Endothelial cell (in vitro differentiated cells): ENCODE data around the gene CRAMP1. TPM values are rescaled to one million over a fixed set of nuclear protein-coding genes. Genes with fewer than 3 reads are reported as not detected.
"Not testable (repeated sequence)": the region's sequence is repeated elsewhere in the genome, so short reads cannot be mapped to it uniquely, and the experiment has no call there.

Experiments used
- DNase-seq: peaks from one replicate; pipeline ENCODE4 v3.0.0; 2021; ENCODE audit warnings: low spot score
- H3K27ac Mint-ChIP-seq: one replicate; pipeline ENCODE4 v1.8.0; 2021; ENCODE audit warnings: mixed read lengths, inconsistent platforms; ENCODE audit not compliant: unreplicated experiment
- H3K27me3 Mint-ChIP-seq: one replicate; pipeline ENCODE4 v1.8.0; 2021; ENCODE audit warnings: mild to moderate bottlenecking, moderate library complexity, mixed read lengths, inconsistent platforms; ENCODE audit not compliant: unreplicated experiment
- H3K36me3 Mint-ChIP-seq: one replicate; pipeline ENCODE4 v1.8.0; 2021; ENCODE audit warnings: mild to moderate bottlenecking, low read depth, mixed read lengths, inconsistent platforms; ENCODE audit not compliant: unreplicated experiment
- H3K4me1 Mint-ChIP-seq: one replicate; pipeline ENCODE4 v1.8.0; 2021; ENCODE audit warnings: mild to moderate bottlenecking, mixed read lengths, inconsistent platforms; ENCODE audit not compliant: unreplicated experiment
- H3K4me3 Mint-ChIP-seq: one replicate; pipeline ENCODE4 v1.8.0; 2021; ENCODE audit warnings: mild to moderate bottlenecking, mixed read lengths, inconsistent platforms; ENCODE audit not compliant: unreplicated experiment
- H3K9me3 Mint-ChIP-seq: one replicate; pipeline ENCODE4 v1.8.0; 2021; ENCODE audit warnings: mixed read lengths, inconsistent platforms; ENCODE audit not compliant: unreplicated experiment
- total RNA-seq: library from RNA; stranded (reverse); fragmentation: NEBNext Ultra II Directional; extraction: Animal tissue kit (Norgen Biotek cat#: 25700); gene quantifications from one replicate; pipeline ENCODE4 v1.2.1, GENCODE V29; 2021; ENCODE audit not compliant: unreplicated experiment
- TF ChIP-seq, protein P1 (sequence below): fragments of 200-600 bp; sonication (generic); IDR thresholded peaks from one replicate; pipeline ENCODE4 v1.5.0; 2021; ENCODE audit warnings: antibody characterized with exemption; ENCODE audit not compliant: unreplicated experiment

The CRAMP1 gene
- total RNA-seq, 1 donor from 2014 or later, result 46.8 TPM

DNA sequence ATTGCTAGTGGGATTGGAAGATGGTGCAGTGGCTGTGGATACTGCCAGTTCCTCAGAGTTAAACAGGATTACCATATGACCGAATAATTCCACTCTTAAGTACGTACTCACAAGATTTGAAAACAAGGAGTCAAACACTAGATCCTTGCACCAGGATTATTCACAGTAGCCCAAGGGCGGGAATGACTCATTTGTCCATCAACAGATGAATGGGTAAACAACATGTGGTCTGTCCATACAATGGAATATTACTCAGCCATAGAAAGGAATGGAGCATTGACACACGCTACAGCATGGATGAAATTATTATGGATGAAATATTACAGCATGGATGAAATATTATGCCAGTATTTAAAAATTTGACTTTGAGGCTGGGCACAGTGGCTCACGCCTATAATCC is 84.7 kb downstream of the CRAMP1 start:
- no peaks in the 10 kb centered on the region for H3K4me1 Mint-ChIP-seq
- no peaks in the 10 kb centered on the region for H3K9me3 Mint-ChIP-seq
- H3K27ac Mint-ChIP-seq, result no peak overlapping the region
- H3K27me3 Mint-ChIP-seq, result peaks cover 1% of the 10 kb centered on the region
- TF ChIP-seq, protein P1, sequence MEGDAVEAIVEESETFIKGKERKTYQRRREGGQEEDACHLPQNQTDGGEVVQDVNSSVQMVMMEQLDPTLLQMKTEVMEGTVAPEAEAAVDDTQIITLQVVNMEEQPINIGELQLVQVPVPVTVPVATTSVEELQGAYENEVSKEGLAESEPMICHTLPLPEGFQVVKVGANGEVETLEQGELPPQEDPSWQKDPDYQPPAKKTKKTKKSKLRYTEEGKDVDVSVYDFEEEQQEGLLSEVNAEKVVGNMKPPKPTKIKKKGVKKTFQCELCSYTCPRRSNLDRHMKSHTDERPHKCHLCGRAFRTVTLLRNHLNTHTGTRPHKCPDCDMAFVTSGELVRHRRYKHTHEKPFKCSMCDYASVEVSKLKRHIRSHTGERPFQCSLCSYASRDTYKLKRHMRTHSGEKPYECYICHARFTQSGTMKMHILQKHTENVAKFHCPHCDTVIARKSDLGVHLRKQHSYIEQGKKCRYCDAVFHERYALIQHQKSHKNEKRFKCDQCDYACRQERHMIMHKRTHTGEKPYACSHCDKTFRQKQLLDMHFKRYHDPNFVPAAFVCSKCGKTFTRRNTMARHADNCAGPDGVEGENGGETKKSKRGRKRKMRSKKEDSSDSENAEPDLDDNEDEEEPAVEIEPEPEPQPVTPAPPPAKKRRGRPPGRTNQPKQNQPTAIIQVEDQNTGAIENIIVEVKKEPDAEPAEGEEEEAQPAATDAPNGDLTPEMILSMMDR, result no peak
- no peak overlapping the region for H3K4me3 Mint-ChIP-seq
- peaks cover 59% of the 10 kb centered on the region for H3K36me3 Mint-ChIP-seq
- no peak for DNase-seq

DNA sequence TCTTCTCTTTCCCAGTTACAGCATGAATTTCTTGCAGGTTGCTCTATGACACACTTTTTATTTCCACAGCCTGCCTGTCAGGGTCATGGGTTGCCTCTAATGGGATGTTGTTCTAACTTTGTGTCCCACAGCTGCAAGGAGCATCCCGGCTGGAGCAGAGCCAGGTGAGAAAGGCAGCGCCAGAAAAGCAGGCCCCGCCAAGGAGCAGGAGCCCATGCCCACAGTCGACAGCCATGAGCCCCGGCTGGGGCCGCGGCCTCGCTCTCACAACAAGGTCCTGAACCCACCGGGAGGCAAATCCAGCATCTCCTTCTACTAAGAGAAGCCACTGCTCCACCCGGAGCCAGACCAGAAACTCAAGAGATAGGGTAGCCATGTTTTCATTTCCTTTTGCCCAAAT is 86.5 kb downstream of the CRAMP1 start:
- Mint-ChIP-seq H3K4me3 (no peak overlapping the region), H3K27me3 (no peaks in the 10 kb centered on the region), H3K27ac (no peak overlapping the region), H3K36me3 (peaks cover 57% of the 10 kb centered on the region), H3K9me3 (no peaks in the 10 kb centered on the region), H3K4me1 (no peaks in the 10 kb centered on the region)
- TF ChIP-seq, protein P1, result no peak
- DNase-seq, result no peak

DNA sequence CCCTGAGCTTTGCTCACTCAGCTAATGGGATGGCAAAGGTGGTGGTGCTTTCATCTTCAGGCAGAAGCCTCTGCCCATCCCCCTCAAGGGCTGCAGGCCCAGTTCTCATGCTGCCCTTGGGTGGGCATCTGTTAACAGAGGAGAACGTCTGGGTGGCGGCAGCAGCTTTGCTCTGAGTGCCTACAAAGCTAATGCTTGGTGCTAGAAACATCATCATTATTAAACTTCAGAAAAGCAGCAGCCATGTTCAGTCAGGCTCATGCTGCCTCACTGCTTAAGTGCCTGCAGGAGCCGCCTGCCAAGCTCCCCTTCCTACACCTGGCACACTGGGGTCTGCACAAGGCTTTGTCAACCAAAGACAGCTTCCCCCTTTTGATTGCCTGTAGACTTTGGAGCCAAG is 88.1 kb downstream of the CRAMP1 start:
- peaks cover 3% of the 10 kb centered on the region for H3K27me3 Mint-ChIP-seq
- H3K4me3 Mint-ChIP-seq, result no peak overlapping the region
- no peak for DNase-seq
- H3K27ac Mint-ChIP-seq, result no peak overlapping the region
- TF ChIP-seq, protein P1, result no peak
- peaks cover 2% of the 10 kb centered on the region for H3K4me1 Mint-ChIP-seq
- H3K36me3 Mint-ChIP-seq, result peaks cover 47% of the 10 kb centered on the region
- no peaks in the 10 kb centered on the region for H3K9me3 Mint-ChIP-seq

DNA sequence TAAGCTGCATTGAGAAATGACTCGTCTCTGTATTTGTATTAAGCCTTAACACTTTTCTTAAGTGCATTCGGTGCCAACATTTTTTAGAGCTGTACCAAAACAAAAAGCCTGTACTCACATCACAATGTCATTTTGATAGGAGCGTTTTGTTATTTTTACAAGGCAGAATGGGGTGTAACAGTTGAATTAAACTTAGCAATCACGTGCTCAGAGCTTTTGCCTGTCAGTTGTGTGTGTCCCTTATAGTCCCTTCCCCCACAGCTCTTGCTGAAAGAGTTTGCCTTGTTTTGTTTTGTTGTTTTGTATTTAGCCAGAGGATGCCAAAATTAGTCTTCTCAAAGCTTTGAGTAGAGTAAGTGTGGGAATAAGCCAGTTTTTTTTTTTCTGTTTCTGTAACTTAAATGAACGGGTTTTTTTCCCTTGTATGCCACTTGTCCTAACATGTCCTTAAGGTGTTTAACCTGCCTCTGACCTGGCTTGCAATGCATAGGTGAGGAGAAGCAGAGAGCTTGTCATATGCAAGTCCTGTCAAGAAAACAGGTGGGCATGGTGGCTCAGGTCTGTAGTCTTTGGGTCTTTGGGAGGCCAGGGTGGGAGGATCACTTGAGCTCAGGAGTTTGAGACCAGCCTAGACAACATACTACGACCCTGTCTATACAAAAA is 89.2 kb downstream of the CRAMP1 start:
- no peak overlapping the region for H3K27ac Mint-ChIP-seq

DNA sequence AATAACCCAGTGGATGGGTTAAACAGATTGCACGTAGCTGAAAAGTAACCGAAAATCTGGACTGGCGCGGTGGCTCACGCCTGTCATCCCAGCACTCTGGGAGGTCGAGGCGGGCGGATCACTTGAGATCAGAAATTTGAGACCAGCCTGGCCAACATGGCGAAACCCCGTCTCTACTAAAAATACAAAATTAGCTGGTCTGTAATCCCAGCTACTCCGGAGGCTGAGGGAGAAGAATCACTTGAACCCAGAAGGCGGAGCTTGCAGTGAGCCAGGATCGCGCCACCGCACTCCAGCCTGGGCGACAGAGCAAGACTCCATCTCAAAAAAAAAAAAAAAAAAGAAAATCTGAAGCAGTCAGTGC is 93.1 kb downstream of the CRAMP1 start:
- not testable (repeated sequence) for DNase-seq, H3K9me3 Mint-ChIP-seq
- peaks cover 16% of the 10 kb centered on the region for H3K4me1 Mint-ChIP-seq
- H3K36me3 Mint-ChIP-seq, result peaks cover 29% of the 10 kb centered on the region
- H3K4me3 Mint-ChIP-seq, result peak overlapping the region; percentile 98
- H3K27me3 Mint-ChIP-seq, result peaks cover 18% of the 10 kb centered on the region
- peak overlapping the region; percentile 97 for H3K27ac Mint-ChIP-seq

More for the DNA sequence above, 89.2 kb downstream of the CRAMP1 start:
- Mint-ChIP-seq H3K4me1 (peaks cover 5% of the 10 kb centered on the region), H3K4me3 (no peak overlapping the region), H3K36me3 (peaks cover 51% of the 10 kb centered on the region), H3K9me3 (no peaks in the 10 kb centered on the region), H3K27me3 (peaks cover 8% of the 10 kb centered on the region)
- DNase-seq, result no peak
- TF ChIP-seq, protein P1, result no peak
